HEK293 (cell line): ENCODE data around the gene LRPPRC.

Experiments used
- CTCF ChIA-PET: fragments of 350-600 bp; formaldehyde crosslinking; extraction: SDS; loops from one replicate; lab custom pipeline; 2021; ENCODE audit warnings: antibody characterized with exemption; lab: Yijun Ruan, JAX
- POLR2A ChIA-PET: fragments of 300-600 bp; formaldehyde crosslinking; extraction: SDS; loops from one replicate; lab custom pipeline; 2020; ENCODE audit warnings: antibody characterized with exemption, inconsistent platforms; lab: Yijun Ruan, JAX
- H3K27ac ChIP-seq: fragments of 200-500 bp; sonication (Bioruptor generic); 2 replicates; pipeline ENCODE4 v1.5.1; 2014; ENCODE audit warnings: low read depth, low read length, control low read depth, inconsistent platforms; ENCODE audit errors: extremely low read depth
- H3K36me3 ChIP-seq, 2 experiments: fragments of 200-500 bp in 1 of 2; sonication (Bioruptor generic) in 1 of 2; 1 replicate in 1 of 2; 2 replicates in 1 of 2; pipeline ENCODE4 v1.5.1; 2014 to 2017; ENCODE audit warnings: inconsistent platforms in 2 of 2, low read length in 2 of 2; ENCODE audit not compliant: control insufficient read depth in 2 of 2, insufficient read depth in 1 of 2
- H3K4me1 ChIP-seq: fragments of 200-500 bp; sonication (Bioruptor generic); 2 replicates; pipeline ENCODE4 v1.5.1; 2014; ENCODE audit warnings: mild to moderate bottlenecking, low read length, inconsistent platforms; ENCODE audit not compliant: control insufficient read depth, insufficient read depth
- H3K4me3 ChIP-seq: 2 replicates; pipeline ENCODE4 v1.5.1; 2011; ENCODE audit warnings: low read depth, mild to moderate bottlenecking, control low read depth, low read length, moderate library complexity
- H3K9me3 ChIP-seq: fragments of 200-500 bp; sonication (Bioruptor generic); 2 replicates; pipeline ENCODE4 v1.5.1; 2014; ENCODE audit warnings: low read depth, low read length, inconsistent platforms; ENCODE audit not compliant: control insufficient read depth, insufficient read depth
- IKZF3 ChIP-seq: fragments of 450-650 bp; IDR thresholded peaks from 2 replicates; pipeline ENCODE4 v1.5.0; 2018; ENCODE audit warnings: missing biosample characterization, mild to moderate bottlenecking, missing genetic modification characterization, moderate library complexity
- MEIS1 ChIP-seq: sonication (generic); formaldehyde crosslinking; IDR thresholded peaks from 2 replicates; pipeline ENCODE4 v1.8.1; 2022; ENCODE audit warnings: missing genetic modification reagents, mild to moderate bottlenecking, borderline replicate concordance
- SCRT1 ChIP-seq: fragments of 450-650 bp; formaldehyde crosslinking; IDR thresholded peaks from 2 replicates; pipeline ENCODE4 v1.5.1; 2016; ENCODE audit warnings: missing biosample characterization, missing genetic modification characterization, borderline replicate concordance
- ZBTB8A ChIP-seq: fragments of 450-650 bp; formaldehyde crosslinking; IDR thresholded peaks from 2 replicates; pipeline ENCODE4 v1.5.1; 2016; ENCODE audit warnings: missing biosample characterization, missing genetic modification characterization
- ZFP69B ChIP-seq: fragments of 450-650 bp; formaldehyde crosslinking; IDR thresholded peaks from 2 replicates; pipeline ENCODE4 v1.5.1; 2016; ENCODE audit warnings: missing biosample characterization, missing genetic modification characterization
- ZNF112 ChIP-seq: fragments of 450-650 bp; formaldehyde crosslinking; IDR thresholded peaks from 2 replicates; pipeline ENCODE4 v1.5.0; 2017; ENCODE audit warnings: missing biosample characterization, missing genetic modification characterization
- ZNF146 ChIP-seq: fragments of 450-650 bp; formaldehyde crosslinking; IDR thresholded peaks from 2 replicates; pipeline ENCODE4 v1.5.1; 2016; ENCODE audit warnings: missing biosample characterization, missing genetic modification characterization
- ZNF157 ChIP-seq: fragments of 450-650 bp; formaldehyde crosslinking; IDR thresholded peaks from 2 replicates; pipeline ENCODE4 v1.5.1; 2016; ENCODE audit warnings: missing biosample characterization, missing genetic modification characterization
- ZNF416 ChIP-seq: fragments of 450-650 bp; formaldehyde crosslinking; IDR thresholded peaks from 2 replicates; pipeline ENCODE4 v1.5.1; 2016; ENCODE audit warnings: missing biosample characterization, missing genetic modification characterization
- ZNF48 ChIP-seq: fragments of 450-650 bp; formaldehyde crosslinking; IDR thresholded peaks from 2 replicates; pipeline ENCODE4 v1.5.1; 2016; ENCODE audit warnings: missing biosample characterization, missing genetic modification characterization
- TF ChIP-seq, protein P1 (sequence below): fragments of 450-650 bp; formaldehyde crosslinking; IDR thresholded peaks from 2 replicates; pipeline ENCODE4 v1.5.1; 2016; ENCODE audit warnings: missing biosample characterization, missing genetic modification characterization, borderline replicate concordance
- TF ChIP-seq, protein P2 (sequence below): fragments of 450-650 bp; formaldehyde crosslinking; IDR thresholded peaks from 2 replicates; pipeline ENCODE4 v1.5.1; 2016; ENCODE audit warnings: missing biosample characterization, missing genetic modification characterization, low read depth
- TF ChIP-seq, protein P3 (sequence below): fragments of 450-650 bp; formaldehyde crosslinking; IDR thresholded peaks from 2 replicates; pipeline ENCODE4 v1.5.1; 2016; ENCODE audit warnings: missing biosample characterization, missing genetic modification characterization, borderline replicate concordance
- TF ChIP-seq, protein P4 (sequence below): fragments of 450-650 bp; formaldehyde crosslinking; IDR thresholded peaks from 2 replicates; pipeline ENCODE4 v1.5.1; 2016; ENCODE audit warnings: missing biosample characterization, missing genetic modification characterization

The LRPPRC gene

DNA sequence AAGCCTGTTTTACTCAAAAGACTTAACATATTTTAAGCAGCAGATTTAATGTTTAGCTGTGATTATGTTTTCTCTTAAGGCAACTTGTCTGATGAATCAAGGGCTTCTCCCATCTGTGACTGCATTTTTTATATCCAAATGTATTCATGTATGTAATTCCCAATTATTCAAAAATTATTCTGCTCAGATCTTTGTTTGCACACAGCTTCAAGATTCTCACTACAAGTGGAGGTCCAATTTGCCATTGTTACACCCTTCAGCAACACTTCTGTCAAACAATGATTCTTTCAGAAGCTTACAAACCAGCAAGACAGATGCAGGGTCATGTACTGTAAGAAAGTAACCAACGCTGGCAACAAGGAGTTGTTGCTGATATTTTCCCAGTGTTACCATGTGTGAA lies 5.9 kb upstream of the LRPPRC start (continued):
- TF ChIP-seq, protein P1, sequence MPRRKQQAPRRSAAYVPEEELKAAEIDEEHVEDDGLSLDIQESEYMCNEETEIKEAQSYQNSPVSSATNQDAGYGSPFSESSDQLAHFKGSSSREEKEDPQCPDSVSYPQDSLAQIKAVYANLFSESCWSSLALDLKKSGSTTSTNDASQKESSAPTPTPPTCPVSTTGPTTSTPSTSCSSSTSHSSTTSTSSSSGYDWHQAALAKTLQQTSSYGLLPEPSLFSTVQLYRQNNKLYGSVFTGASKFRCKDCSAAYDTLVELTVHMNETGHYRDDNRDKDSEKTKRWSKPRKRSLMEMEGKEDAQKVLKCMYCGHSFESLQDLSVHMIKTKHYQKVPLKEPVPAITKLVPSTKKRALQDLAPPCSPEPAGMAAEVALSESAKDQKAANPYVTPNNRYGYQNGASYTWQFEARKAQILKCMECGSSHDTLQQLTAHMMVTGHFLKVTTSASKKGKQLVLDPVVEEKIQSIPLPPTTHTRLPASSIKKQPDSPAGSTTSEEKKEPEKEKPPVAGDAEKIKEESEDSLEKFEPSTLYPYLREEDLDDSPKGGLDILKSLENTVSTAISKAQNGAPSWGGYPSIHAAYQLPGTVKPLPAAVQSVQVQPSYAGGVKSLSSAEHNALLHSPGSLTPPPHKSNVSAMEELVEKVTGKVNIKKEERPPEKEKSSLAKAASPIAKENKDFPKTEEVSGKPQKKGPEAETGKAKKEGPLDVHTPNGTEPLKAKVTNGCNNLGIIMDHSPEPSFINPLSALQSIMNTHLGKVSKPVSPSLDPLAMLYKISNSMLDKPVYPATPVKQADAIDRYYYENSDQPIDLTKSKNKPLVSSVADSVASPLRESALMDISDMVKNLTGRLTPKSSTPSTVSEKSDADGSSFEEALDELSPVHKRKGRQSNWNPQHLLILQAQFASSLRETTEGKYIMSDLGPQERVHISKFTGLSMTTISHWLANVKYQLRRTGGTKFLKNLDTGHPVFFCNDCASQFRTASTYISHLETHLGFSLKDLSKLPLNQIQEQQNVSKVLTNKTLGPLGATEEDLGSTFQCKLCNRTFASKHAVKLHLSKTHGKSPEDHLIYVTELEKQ: no peak
- TF ChIP-seq, protein P2, sequence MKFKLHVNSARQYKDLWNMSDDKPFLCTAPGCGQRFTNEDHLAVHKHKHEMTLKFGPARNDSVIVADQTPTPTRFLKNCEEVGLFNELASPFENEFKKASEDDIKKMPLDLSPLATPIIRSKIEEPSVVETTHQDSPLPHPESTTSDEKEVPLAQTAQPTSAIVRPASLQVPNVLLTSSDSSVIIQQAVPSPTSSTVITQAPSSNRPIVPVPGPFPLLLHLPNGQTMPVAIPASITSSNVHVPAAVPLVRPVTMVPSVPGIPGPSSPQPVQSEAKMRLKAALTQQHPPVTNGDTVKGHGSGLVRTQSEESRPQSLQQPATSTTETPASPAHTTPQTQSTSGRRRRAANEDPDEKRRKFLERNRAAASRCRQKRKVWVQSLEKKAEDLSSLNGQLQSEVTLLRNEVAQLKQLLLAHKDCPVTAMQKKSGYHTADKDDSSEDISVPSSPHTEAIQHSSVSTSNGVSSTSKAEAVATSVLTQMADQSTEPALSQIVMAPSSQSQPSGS: no peak
- no peak for TF ChIP-seq SCRT1
- TF ChIP-seq ZBTB8A: no peak
- TF ChIP-seq, protein P3, sequence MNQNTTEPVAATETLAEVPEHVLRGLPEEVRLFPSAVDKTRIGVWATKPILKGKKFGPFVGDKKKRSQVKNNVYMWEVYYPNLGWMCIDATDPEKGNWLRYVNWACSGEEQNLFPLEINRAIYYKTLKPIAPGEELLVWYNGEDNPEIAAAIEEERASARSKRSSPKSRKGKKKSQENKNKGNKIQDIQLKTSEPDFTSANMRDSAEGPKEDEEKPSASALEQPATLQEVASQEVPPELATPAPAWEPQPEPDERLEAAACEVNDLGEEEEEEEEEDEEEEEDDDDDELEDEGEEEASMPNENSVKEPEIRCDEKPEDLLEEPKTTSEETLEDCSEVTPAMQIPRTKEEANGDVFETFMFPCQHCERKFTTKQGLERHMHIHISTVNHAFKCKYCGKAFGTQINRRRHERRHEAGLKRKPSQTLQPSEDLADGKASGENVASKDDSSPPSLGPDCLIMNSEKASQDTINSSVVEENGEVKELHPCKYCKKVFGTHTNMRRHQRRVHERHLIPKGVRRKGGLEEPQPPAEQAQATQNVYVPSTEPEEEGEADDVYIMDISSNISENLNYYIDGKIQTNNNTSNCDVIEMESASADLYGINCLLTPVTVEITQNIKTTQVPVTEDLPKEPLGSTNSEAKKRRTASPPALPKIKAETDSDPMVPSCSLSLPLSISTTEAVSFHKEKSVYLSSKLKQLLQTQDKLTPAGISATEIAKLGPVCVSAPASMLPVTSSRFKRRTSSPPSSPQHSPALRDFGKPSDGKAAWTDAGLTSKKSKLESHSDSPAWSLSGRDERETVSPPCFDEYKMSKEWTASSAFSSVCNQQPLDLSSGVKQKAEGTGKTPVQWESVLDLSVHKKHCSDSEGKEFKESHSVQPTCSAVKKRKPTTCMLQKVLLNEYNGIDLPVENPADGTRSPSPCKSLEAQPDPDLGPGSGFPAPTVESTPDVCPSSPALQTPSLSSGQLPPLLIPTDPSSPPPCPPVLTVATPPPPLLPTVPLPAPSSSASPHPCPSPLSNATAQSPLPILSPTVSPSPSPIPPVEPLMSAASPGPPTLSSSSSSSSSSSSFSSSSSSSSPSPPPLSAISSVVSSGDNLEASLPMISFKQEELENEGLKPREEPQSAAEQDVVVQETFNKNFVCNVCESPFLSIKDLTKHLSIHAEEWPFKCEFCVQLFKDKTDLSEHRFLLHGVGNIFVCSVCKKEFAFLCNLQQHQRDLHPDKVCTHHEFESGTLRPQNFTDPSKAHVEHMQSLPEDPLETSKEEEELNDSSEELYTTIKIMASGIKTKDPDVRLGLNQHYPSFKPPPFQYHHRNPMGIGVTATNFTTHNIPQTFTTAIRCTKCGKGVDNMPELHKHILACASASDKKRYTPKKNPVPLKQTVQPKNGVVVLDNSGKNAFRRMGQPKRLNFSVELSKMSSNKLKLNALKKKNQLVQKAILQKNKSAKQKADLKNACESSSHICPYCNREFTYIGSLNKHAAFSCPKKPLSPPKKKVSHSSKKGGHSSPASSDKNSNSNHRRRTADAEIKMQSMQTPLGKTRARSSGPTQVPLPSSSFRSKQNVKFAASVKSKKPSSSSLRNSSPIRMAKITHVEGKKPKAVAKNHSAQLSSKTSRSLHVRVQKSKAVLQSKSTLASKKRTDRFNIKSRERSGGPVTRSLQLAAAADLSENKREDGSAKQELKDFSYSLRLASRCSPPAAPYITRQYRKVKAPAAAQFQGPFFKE (tag by site-specific recombination): no peak

DNA sequence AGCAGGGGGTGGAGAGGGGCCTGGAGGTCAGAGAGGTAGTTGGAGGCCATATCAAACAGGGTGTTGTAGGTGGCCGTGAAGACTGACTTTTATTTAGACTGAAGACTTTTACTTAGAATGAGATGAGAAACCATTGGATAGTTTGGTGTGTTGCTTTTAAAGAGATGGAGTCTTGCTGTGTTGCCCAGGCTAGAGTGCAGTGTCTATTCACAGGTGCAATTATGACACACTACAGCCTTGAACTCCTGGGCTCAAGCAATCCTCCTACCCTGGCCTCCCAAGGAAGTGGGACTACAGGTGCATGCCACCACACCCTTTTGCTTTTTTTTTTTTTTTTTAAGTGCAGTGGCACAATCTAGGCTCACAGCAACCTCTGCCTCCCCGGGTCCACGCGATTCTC lies 2.5 kb upstream of the LRPPRC start:
- no peak overlapping the region for H3K27ac ChIP-seq
- TF ChIP-seq ZNF416 (tag by site-specific recombination): no peak
- TF ChIP-seq, protein P4, sequence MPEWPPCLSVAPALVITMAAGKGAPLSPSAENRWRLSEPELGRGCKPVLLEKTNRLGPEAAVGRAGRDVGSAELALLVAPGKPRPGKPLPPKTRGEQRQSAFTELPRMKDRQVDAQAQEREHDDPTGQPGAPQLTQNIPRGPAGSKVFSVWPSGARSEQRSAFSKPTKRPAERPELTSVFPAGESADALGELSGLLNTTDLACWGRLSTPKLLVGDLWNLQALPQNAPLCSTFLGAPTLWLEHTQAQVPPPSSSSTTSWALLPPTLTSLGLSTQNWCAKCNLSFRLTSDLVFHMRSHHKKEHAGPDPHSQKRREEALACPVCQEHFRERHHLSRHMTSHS (tag by site-specific recombination): no peak
- no peak for TF ChIP-seq MEIS1 (CRISPR knock-in tag)
- TF ChIP-seq ZNF112 (tag by site-specific recombination): no peak
- no peaks in the 10 kb centered on the region for H3K9me3 ChIP-seq
- peaks cover 0 to 15% of the 10 kb centered on the region in 2 experiments; a peak in 1 of 3 replicates for H3K36me3 ChIP-seq
- H3K4me1 ChIP-seq: peaks cover 4% of the 10 kb centered on the region; the same call in 1 of the 2 replicates
- CTCF ChIA-PET: no interaction called here
- POLR2A ChIA-PET: no interaction called here
- H3K4me3 ChIP-seq: no peak overlapping the region

DNA sequence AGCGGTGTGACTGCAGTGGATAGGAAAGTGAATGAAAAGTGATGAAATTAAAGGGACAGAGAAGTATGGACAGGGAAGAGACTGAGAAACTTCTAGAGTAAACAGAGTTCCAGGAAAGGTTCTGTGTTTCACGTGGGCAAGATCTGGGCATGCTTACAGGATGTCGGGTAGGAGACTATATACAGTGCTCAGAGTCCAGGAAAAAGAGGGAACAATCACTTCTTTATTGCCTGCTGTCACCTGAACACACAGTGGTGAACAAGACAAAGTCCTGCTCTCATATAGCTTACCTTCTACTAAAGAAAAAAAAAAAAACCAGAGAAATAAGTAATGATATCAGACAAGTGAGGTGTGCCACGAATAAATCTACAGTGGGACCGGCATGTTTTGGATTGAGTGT lies 2.4 kb downstream of the LRPPRC start:
- TF ChIP-seq ZNF146 (tag by site-specific recombination) (no peak), ZNF157 (tag by site-specific recombination) (no peak), ZNF48 (tag by site-specific recombination) (no peak), IKZF3 (tag by site-specific recombination) (no peak), ZFP69B (tag by site-specific recombination) (no peak)
- TF ChIP-seq, all 188 proteins: peak for 0
- Histone ChIP-seq H3K4me1 (peaks cover 4% of the 10 kb centered on the region; the same call in 1 of the 2 replicates), H3K4me3 (no peak overlapping the region), H3K9me3 (no peaks in the 10 kb centered on the region), H3K27ac (no peak overlapping the region), H3K36me3 (peaks cover 7 to 60% of the 10 kb centered on the region in 2 experiments; a peak in 2 of 3 replicates)
- CTCF ChIA-PET: interaction anchor here (0.6 to 0.7 kb wide), 2 partner anchors 947 to 980 kb away, joined by 3 read pairs; no protein-coding TSS in a partner anchor
- POLR2A ChIA-PET: no interaction called here
